K562 (cell line): ENCODE results near the gene PPP2R3C. TPM values are rescaled to one million over a fixed set of nuclear protein-coding genes. Genes with fewer than 3 reads are reported as not detected.

Experiments used
- ATAC-seq: fragments of 200-7000 bp; cut with Tn5 transposase; 3 replicates; pipeline ENCODE4 v1.9.1; 2020; ENCODE audit warnings: moderate library complexity
- Bru-seq: library from RNA; stranded (reverse); fragments of 400-500 nt; gene quantifications from one replicate; lab custom pipeline; 2021; lab: Mats Ljungman, UMichigan
- BruChase-seq, 2 experiments: library from RNA; stranded (reverse); fragments of 400-500 nt; gene quantifications; one replicate each; lab custom pipeline; 2021; lab: Mats Ljungman, UMichigan
- BruUV-seq: library from RNA; stranded (reverse); fragments of 400-500 nt; replicated peaks from 2 replicates; lab custom pipeline; 2021; lab: Mats Ljungman, UMichigan
- CTCF ChIA-PET: fragments of 300-600 bp; formaldehyde crosslinking; extraction: SDS; loops from one replicate; lab custom pipeline; 2021; ENCODE audit warnings: low intra/inter-chr PET ratio; lab: Yijun Ruan, JAX
- POLR2A ChIA-PET: fragments of 300-600, 350-650 bp; sonication (Branson Sonifier 250); formaldehyde crosslinking; extraction: SDS; loops from one replicate; lab custom pipeline; 2021; ENCODE audit warnings: antibody characterized with exemption, inconsistent platforms; lab: Yijun Ruan, JAX
- DNase-seq, 4 experiments: peaks; one replicate each; pipeline versions ENCODE4 v3.0.0 to v3.0.0-alpha.2; 2011 to 2018; ENCODE audit warnings: low spot score in 3 of 4, mixed read lengths in 3 of 4; ENCODE audit errors: extremely low read depth in 1 of 4
- FAIRE-seq: peaks from 2 replicates; lab custom pipeline; 2011; peaks lifted over from hg19 to GRCh38; lab: Jason Lieb, UNC
- H2AFZ ChIP-seq: 2 replicates; pipeline ENCODE4 v1.6.0; 2011; ENCODE audit warnings: low read depth, low read length, control low read depth, inconsistent platforms
- H3K27ac ChIP-seq: fragments of 200-600 bp; 3 replicates; pipeline ENCODE4 v1.8.0; 2011; ENCODE audit warnings: low read depth, mild to moderate bottlenecking, control low read depth, inconsistent platforms, low read length, moderate library complexity, mixed read lengths; ENCODE audit errors: extremely low read depth
- H3K27me3 ChIP-seq, 2 experiments: fragments of 300-600 bp in 1 of 2; 2 replicates in 1 of 2; 3 replicates in 1 of 2; pipeline versions ENCODE4 v1.6.0 to v1.8.0; 2011; ENCODE audit warnings: inconsistent platforms in 2 of 2, low read length in 2 of 2, mild to moderate bottlenecking in 1 of 2, mixed read lengths in 1 of 2, moderate library complexity in 1 of 2; ENCODE audit not compliant: control insufficient read depth in 2 of 2, insufficient read depth in 2 of 2
- H3K36me3 ChIP-seq: fragments of 300-600 bp; 3 replicates; pipeline ENCODE4 v1.8.0; 2011; ENCODE audit warnings: mild to moderate bottlenecking, low read length, inconsistent platforms; ENCODE audit not compliant: control insufficient read depth, insufficient read depth
- H3K4me1 ChIP-seq, 2 experiments: fragments of 200-600 bp in 1 of 2; replicated peaks in 1 of 2; 2 replicates in 1 of 2; 3 replicates in 1 of 2; pipeline versions ENCODE4 v1.5.1 to v1.8.0; 2011; ENCODE audit warnings: inconsistent platforms in 2 of 2, low read length in 2 of 2, mild to moderate bottlenecking in 1 of 2, mixed read lengths in 1 of 2, moderate library complexity in 1 of 2; ENCODE audit not compliant: control insufficient read depth in 2 of 2, insufficient read depth in 2 of 2
- H3K4me2 ChIP-seq: 2 replicates; pipeline ENCODE4 v1.6.1; 2011; ENCODE audit warnings: low read length, control low read depth, inconsistent platforms, mixed read lengths; ENCODE audit not compliant: insufficient read depth
- H3K4me3 ChIP-seq: fragments of 200-600 bp; sonication (generic), shearing (Covaris generic); 2 replicates; pipeline ENCODE4 v1.5.1; 2016; ENCODE audit warnings: control low read depth, inconsistent platforms
- H3K79me2 ChIP-seq: fragments of 200-600 bp; 3 replicates; pipeline ENCODE4 v1.8.0; 2011; ENCODE audit warnings: low read length, inconsistent platforms; ENCODE audit not compliant: control insufficient read depth, insufficient read depth
- H3K9ac ChIP-seq, 2 experiments: 2 replicates each; pipeline versions ENCODE4 v1.6.0 to v1.6.1; 2011; ENCODE audit warnings: low read depth in 2 of 2, low read length in 2 of 2, control low read depth in 1 of 2, inconsistent platforms in 1 of 2, mild to moderate bottlenecking in 1 of 2, mixed read lengths in 1 of 2; ENCODE audit not compliant: insufficient read depth in 1 of 2
- H3K9me1 ChIP-seq: one replicate; pipeline ENCODE4 v1.6.0; 2011; ENCODE audit warnings: inconsistent platforms, mild to moderate bottlenecking, low read length, moderate library complexity; ENCODE audit not compliant: control insufficient read depth, insufficient read depth
- H3K9me3 ChIP-seq: replicated peaks from 2 replicates; pipeline ENCODE4 v1.5.1; 2011; ENCODE audit warnings: low read depth, low read length, inconsistent platforms; ENCODE audit not compliant: control insufficient read depth, insufficient read depth
- H4K20me1 ChIP-seq: replicated peaks from 2 replicates; pipeline ENCODE4 v1.6.1; 2011; ENCODE audit warnings: low read length, inconsistent platforms, mixed read lengths; ENCODE audit not compliant: control insufficient read depth, insufficient read depth
- ID3 ChIP-seq, 2 experiments: fragments of 250-450 bp in 1 of 2; fragments of 450-650 bp in 1 of 2; sonication (Bioruptor Pico) in 1 of 2; IDR thresholded peaks; 2 replicates each; pipeline versions ENCODE4 v1.6.1 to v1.8.0; 2016 to 2021; ENCODE audit warnings: mild to moderate bottlenecking in 2 of 2, moderate library complexity in 2 of 2, missing compliant biosample characterization in 1 of 2, missing genetic modification characterization in 1 of 2
- JUND ChIP-seq, 2 experiments: IDR thresholded peaks; 2 replicates in 1 of 2; 3 replicates in 1 of 2; pipeline ENCODE4 v1.6.1; 2011; ENCODE audit warnings: borderline replicate concordance in 2 of 2, low read depth in 2 of 2, low read length in 2 of 2, improper control_type of control experiment in 1 of 2, missing biosample characterization in 1 of 2, missing genetic modification characterization in 1 of 2, missing genetic modification reagents in 1 of 2
- SLC30A9 ChIP-seq: fragments of 250-450 bp; sonication (Bioruptor Pico); IDR thresholded peaks from 2 replicates; pipeline ENCODE4 v1.8.0; 2022; ENCODE audit warnings: mild to moderate bottlenecking, moderate library complexity
- TFAP4 ChIP-seq: sonication (generic); formaldehyde crosslinking; IDR thresholded peaks from 2 replicates; pipeline ENCODE4 v1.8.0; 2022; ENCODE audit warnings: missing genetic modification reagents, mild to moderate bottlenecking, moderate library complexity, borderline replicate concordance
- ZNF609 ChIP-seq: sonication (generic); formaldehyde crosslinking; IDR thresholded peaks from 2 replicates; pipeline ENCODE4 v1.8.1; 2023; ENCODE audit warnings: missing genetic modification reagents, mild to moderate bottlenecking, borderline replicate concordance
- WGBS: fragments of 100-300 bp; shearing (Covaris generic); methylation state at CpG from one replicate; pipeline ENCODE4 v1.1.6; 2016; ENCODE audit warnings: low coverage, mixed read lengths; ENCODE audit not compliant: insufficient coverage; ENCODE audit errors: missing lambda C conversion rate; 5-methylcytosine and 5-hydroxymethylcytosine counted together
- in situ Hi-C: fragments of 300-500 bp; cut with MboI; formaldehyde crosslinking; loops from 4 replicates; pipeline ENCODE4 v1.15.0; 2018; ENCODE audit warnings: inconsistent platforms, mixed read lengths
- intact Hi-C: fragments of 100-400 bp; cut with micrococcal nuclease; formaldehyde crosslinking; loops from 2 replicates; pipeline ENCODE4 v1.14.2; 2022
- long read RNA-seq, 3 experiments: library from polyadenylated mRNA in 2 of 3; library from RNA in 1 of 3; unstranded in 2 of 3; stranded (forward) in 1 of 3; transcript quantifications; one replicate each; pipeline ENCODE4 v2.0.0, GENCODE V29; 2019 to 2022
- polyA minus RNA-seq, 3 experiments: library from RNA; depleted of rRNA, polyadenylated mRNA; stranded (reverse); fragments of >200 nt; gene quantifications; 2 replicates each; pipeline ENCODE4 v1.2.3, GENCODE V29; 2011
- polyA plus RNA-seq, 8 experiments: library from polyadenylated mRNA; depleted of rRNA in 4 of 8; stranded (reverse) in 5 of 8; unstranded in 3 of 8; fragments of >200 nt; fragmentation: Nextera tagmentation in 2 of 8; fragmentation: Illumina TruSeq in 1 of 8; extraction: Ambion mirVana in 2 of 8; extraction: Trizol in 1 of 8; gene quantifications; 2 replicates each; pipeline versions ENCODE4 v1.2.1 to v1.2.3, GENCODE V29; 2011 to 2014; ENCODE audit warnings: inconsistent platforms in 1 of 8, missing spikeins in 1 of 8
- total RNA-seq, 7 experiments: library from RNA; depleted of rRNA in 6 of 7; stranded (reverse); fragments of >200 nt in 6 of 7; fragmentation: Illumina TruSeq in 2 of 7; extraction: Trizol in 2 of 7; gene quantifications; 2 replicates each; pipeline versions ENCODE4 v1.2.1 to v1.2.3, GENCODE V29; 2011 to 2021; ENCODE audit warnings: low replicate concordance in 1 of 7

Gene PPP2R3C
- total RNA-seq (2011; cell fraction: chromatin; rRNA removed; ENCODE audit: low replicate concordance), result 14.8 and 29.4 TPM in 2 replicates
- 11.2 and 11.7 TPM in 2 replicates for total RNA-seq (2011; cell fraction: nucleolus; rRNA removed)
- total RNA-seq (2011; cell fraction: nucleoplasm; rRNA removed), result 18.0 and 26.2 TPM in 2 replicates
- total RNA-seq (2014; rRNA removed), result 22.7 and 28.9 TPM in 2 replicates
- 24.0 and 24.7 TPM in 2 replicates for total RNA-seq (2014; rRNA removed; fragmentation: Illumina TruSeq; extraction: Trizol)
- total RNA-seq (2015; rRNA removed; fragmentation: Illumina TruSeq; extraction: Trizol), result 17.9 and 21.3 TPM in 2 replicates
- total RNA-seq (2021), result 15.3 and 18.0 TPM in 2 replicates
- 16.1 and 22.7 TPM in 2 replicates for polyA plus RNA-seq (2011; rRNA removed)
- 3.3 and 4.4 TPM in 2 replicates for polyA plus RNA-seq (2011; cell fraction: cytosol; rRNA removed)
- polyA plus RNA-seq (2011; cell fraction: nucleus; rRNA removed), result 7.9 and 13.4 TPM in 2 replicates
- polyA plus RNA-seq (2012), result 22.4 and 29.6 TPM in 2 replicates
- polyA plus RNA-seq (2014; fragmentation: Illumina TruSeq; extraction: Trizol), result 17.4 and 17.9 TPM in 2 replicates
- polyA plus RNA-seq (2014; fragmentation: Nextera tagmentation; extraction: Ambion mirVana), result 10 to 100 TPM; 41.9 to 43.3 TPM
- polyA plus RNA-seq (2014; rRNA removed), result 14.7 and 17.2 TPM in 2 replicates
- 13.0 and 13.7 TPM in 2 replicates for polyA minus RNA-seq (2011; rRNA and poly(A)+ RNA removed)
- 4.6 and 5.6 TPM in 2 replicates for polyA minus RNA-seq (2011; cell fraction: cytosol; rRNA and poly(A)+ RNA removed)
- polyA minus RNA-seq (2011; cell fraction: nucleus; rRNA and poly(A)+ RNA removed), result 4.7 and 6.2 TPM in 2 replicates
- percentile 57 among the genes with signal in this experiment for Bru-seq, nascent RNA
- BruChase-seq, experiment 1, labeled RNA remaining after a 2-hour chase, result percentile 65 among the genes with signal in this experiment
- percentile 66 among the genes with signal in this experiment for BruChase-seq, experiment 2, labeled RNA remaining after a 6-hour chase
- long read RNA-seq, experiment 1, transcript PPP2R3C-217 (12 exons, 1,846 nt), result minor isoform, 6 of 58 reads
- long read RNA-seq, experiment 1, transcript PPP2R3C-201 (13 exons, 1,839 nt), result major isoform, 20 of 58 reads
- long read RNA-seq, experiment 1, partial matches to known transcripts, result 7 of 58 reads
- long read RNA-seq, experiment 1, other reads (novel, unspliced or antisense), result 23 of 58 reads
- long read RNA-seq, experiment 2, transcript PPP2R3C-201 (13 exons, 1,839 nt), result major isoform, 6 of 25 reads
- long read RNA-seq, experiment 2, partial matches to known transcripts, result 12 of 25 reads
- long read RNA-seq, experiment 2, other reads (novel, unspliced or antisense), result 7 of 25 reads
- long read RNA-seq, experiment 3, transcript PPP2R3C-201 (13 exons, 1,839 nt), result major isoform, 19 of 31 reads
- long read RNA-seq, experiment 3, partial matches to known transcripts, result 2 of 31 reads
- long read RNA-seq, experiment 3, other reads (novel, unspliced or antisense), result 6 of 31 reads

GRCh38 chr14:35121887-35122695, at the start of gene PPP2R3C, which contains the start of gene PRORP:
TSS of gene PPP2R3C (minus strand) at chr14:35121990. CDS start at chr14:35121959, 31 bp downstream.
TSS of gene PRORP (plus strand) at chr14:35122552. CDS start at chr14:35123246, 694 bp downstream.
- H4K20me1 ChIP-seq, result no peaks in the 10 kb centered on the region
- no TSS peak for BruUV-seq
- peaks cover 4 to 9% of the 10 kb centered on the region in 2 experiments; a peak in 4 of 5 replicates for H3K4me1 ChIP-seq
- FAIRE-seq, result peak; percentile 97
- intact Hi-C loops, result loop anchor here (2.0 to 10.0 kb wide), 3 partner anchors 75 to 247 kb away; partner anchors contain the start of genes BAZ1A, FAM177A1 and SRP54
- DNase-seq, result peak; percentile 58 to 94 (median 88)
- H3K4me2 ChIP-seq, result peak within 1 kb of the TSS; percentile 94
- peak within 1 kb of the TSS; percentile 99 for H3K27ac ChIP-seq
- POLR2A ChIA-PET, result interaction anchor here (0.6 to 1.7 kb wide), 13 partner anchors 10 to 698 kb away, joined by 3 to 6 read pairs (median 3); partner anchors contain the start of genes BAZ1A, CFL2, FAM177A1 and NFKBIA
- H3K9me1 ChIP-seq, result no peaks in the 10 kb centered on the region
- ATAC-seq, result peak; percentile 88
- H3K36me3 ChIP-seq, result peaks cover 14% of the 10 kb centered on the region; the same call in 2 of the 3 replicates
- peak within 1 kb of the TSS; percentile 62 for H3K4me3 ChIP-seq
- peak within 1 kb of the TSS; percentile 97 for H2AFZ ChIP-seq
- peaks cover 50% of the 10 kb centered on the region for H3K79me2 ChIP-seq
- peak within 1 kb of the TSS; percentile 94 to 96 for H3K9ac ChIP-seq
- 1% methylated on average over 50 of the region's 57 CpGs for WGBS
- H3K27me3 ChIP-seq, result no peaks in the 10 kb centered on the region
- in situ Hi-C loops, result no loop called here
- no peaks in the 10 kb centered on the region for H3K9me3 ChIP-seq
- CTCF ChIA-PET, result no interaction called here
- peak; percentile 15; the same call in 1 of the 2 replicates for TF ChIP-seq JUND (IDR thresholded peaks at IDR 0.05; ENCODE audit: borderline replicate concordance, low read depth, low read length)
- TF ChIP-seq JUND (tag; IDR thresholded peaks at IDR 0.05; ENCODE audit: borderline replicate concordance, low read depth, low read length), result no peak; the same call in 2 of the 3 replicates
- 0 out of 2 replicates have a peak, but pooled peaks have one; percentile 81 for TF ChIP-seq ZNF609 (CRISPR knock-in tag)
- no peak for TF ChIP-seq ID3 (CRISPR knock-in tag; IDR thresholded peaks at IDR 0.05)
- peak; percentile 88 for TF ChIP-seq ID3 (tag; IDR thresholded peaks at IDR 0.05)
- TF ChIP-seq TFAP4, result peak; percentile 76
- no peak for TF ChIP-seq SLC30A9
